Mesenchymal stem cell (in vitro differentiated cells and primary cell): Measurements from ENCODE around the gene VEGFC.

ENCODE experiments used
- DNase-seq: peaks from one replicate; pipeline ENCODE4 v3.0.0-alpha.2; 2013
- H2AFZ ChIP-seq: one replicate; pipeline ENCODE4 v1.6.1; 2013; ENCODE audit warnings: low read depth, mild to moderate bottlenecking, control low read depth, inconsistent platforms, low read length, moderate library complexity
- H2AK5ac ChIP-seq: 2 replicates; pipeline ENCODE4 v1.6.1; 2013; ENCODE audit warnings: low read length, moderate library complexity, mild to moderate bottlenecking, inconsistent platforms; ENCODE audit not compliant: severe bottlenecking
- H2BK120ac ChIP-seq: one replicate; pipeline ENCODE4 v1.6.1; 2013; ENCODE audit warnings: low read depth, mild to moderate bottlenecking, inconsistent platforms, low read length, moderate library complexity
- H2BK12ac ChIP-seq, 2 experiments: one replicate each; pipeline ENCODE4 v1.6.1; 2013; ENCODE audit warnings: inconsistent platforms in 2 of 2, low read length in 2 of 2, mild to moderate bottlenecking in 2 of 2, moderate library complexity in 2 of 2, control low read depth in 1 of 2
- H2BK15ac ChIP-seq: one replicate; pipeline ENCODE4 v1.6.1; 2013; ENCODE audit warnings: mild to moderate bottlenecking, low read depth, inconsistent platforms; ENCODE audit not compliant: poor library complexity, severe bottlenecking
- H2BK5ac ChIP-seq: 2 replicates; pipeline ENCODE4 v1.6.1; 2013; ENCODE audit warnings: low read depth, mild to moderate bottlenecking, low read length, control low read depth, inconsistent platforms; ENCODE audit not compliant: poor library complexity, severe bottlenecking
- H3K14ac ChIP-seq, 2 experiments: one replicate each; pipeline ENCODE4 v1.6.1; 2013; ENCODE audit warnings: inconsistent platforms in 2 of 2, low read length in 2 of 2, control low read depth in 1 of 2, mild to moderate bottlenecking in 1 of 2, moderate library complexity in 1 of 2
- H3K18ac ChIP-seq, 2 experiments: one replicate each; pipeline ENCODE4 v1.6.1; 2013; ENCODE audit warnings: inconsistent platforms in 2 of 2, low read length in 2 of 2, control low read depth in 1 of 2, low read depth in 1 of 2, mild to moderate bottlenecking in 1 of 2
- H3K23ac ChIP-seq, 2 experiments: one replicate each; pipeline ENCODE4 v1.6.1; 2013; ENCODE audit warnings: inconsistent platforms in 2 of 2, low read length in 2 of 2, mild to moderate bottlenecking in 2 of 2, moderate library complexity in 2 of 2, control low read depth in 1 of 2
- H3K27ac ChIP-seq: 2 replicates; pipeline ENCODE4 v1.5.1; 2013; ENCODE audit warnings: mild to moderate bottlenecking, moderate library complexity, low read length, control low read depth, inconsistent platforms; ENCODE audit not compliant: poor library complexity, severe bottlenecking
- H3K27me3 ChIP-seq, 2 experiments: 2 replicates each; pipeline versions ENCODE4 v1.6.1 to v1.7.0; 2013; ENCODE audit warnings: low read length in 2 of 2, mild to moderate bottlenecking in 2 of 2, moderate library complexity in 2 of 2, control low read depth in 1 of 2, inconsistent platforms in 1 of 2; ENCODE audit not compliant: control insufficient read depth in 1 of 2, insufficient read depth in 1 of 2
- H3K36me3 ChIP-seq, 2 experiments: 2 replicates each; pipeline versions ENCODE4 v1.6.1 to v1.7.0; 2013; ENCODE audit warnings: low read length in 2 of 2, control low read depth in 1 of 2, inconsistent platforms in 1 of 2, low read depth in 1 of 2, mild to moderate bottlenecking in 1 of 2; ENCODE audit not compliant: insufficient read depth in 2 of 2, control insufficient read depth in 1 of 2
- H3K4ac ChIP-seq, 2 experiments: one replicate each; pipeline ENCODE4 v1.6.1; 2013; ENCODE audit warnings: inconsistent platforms in 2 of 2, low read length in 2 of 2, mild to moderate bottlenecking in 2 of 2, moderate library complexity in 2 of 2, control low read depth in 1 of 2, low read depth in 1 of 2
- H3K4me1 ChIP-seq: 2 replicates; pipeline ENCODE4 v1.6.1; 2013; ENCODE audit warnings: low read depth, low read length, control low read depth; ENCODE audit not compliant: control insufficient read depth, insufficient read depth
- H3K4me2 ChIP-seq: 2 replicates; pipeline ENCODE4 v1.6.1; 2013; ENCODE audit warnings: low read length, mild to moderate bottlenecking, inconsistent platforms; ENCODE audit not compliant: poor library complexity, severe bottlenecking
- H3K4me3 ChIP-seq, 2 experiments: 2 replicates each; pipeline versions ENCODE4 v1.5.1 to v1.7.0; 2013; ENCODE audit warnings: low read length in 2 of 2, mild to moderate bottlenecking in 2 of 2, control low read depth in 1 of 2, low read depth in 1 of 2; ENCODE audit not compliant: insufficient read depth in 1 of 2
- H3K79me1 ChIP-seq: replicated peaks from 2 replicates; pipeline ENCODE4 v1.6.1; 2013; ENCODE audit warnings: mild to moderate bottlenecking, control low read depth, low read length, inconsistent platforms; ENCODE audit not compliant: poor library complexity, severe bottlenecking
- H3K9ac ChIP-seq: 2 replicates; pipeline ENCODE4 v1.7.0; 2013; ENCODE audit warnings: mild to moderate bottlenecking, low read length, moderate library complexity
- H3K9me3 ChIP-seq: 2 replicates; pipeline ENCODE4 v1.7.0; 2013; ENCODE audit warnings: mild to moderate bottlenecking, low read length; ENCODE audit not compliant: control insufficient read depth
- H4K8ac ChIP-seq: one replicate; pipeline ENCODE4 v1.6.1; 2013; ENCODE audit warnings: inconsistent platforms, mild to moderate bottlenecking, low read length, moderate library complexity
- H4K91ac ChIP-seq: one replicate; pipeline ENCODE4 v1.6.1; 2013; ENCODE audit warnings: mild to moderate bottlenecking, low read length, inconsistent platforms
- WGBS: methylation state at CpG from one replicate; pipeline ENCODE4 v1.1.7; 2013; ENCODE audit warnings: mixed read lengths; 5-methylcytosine and 5-hydroxymethylcytosine counted together

The VEGFC gene

GRCh38 chr4:176778491-176778890 is 14.2 kb downstream of the VEGFC start:
- Histone ChIP-seq H2BK5ac (no peak overlapping the region), H4K91ac (no peak overlapping the region), H3K79me1 (peaks cover 2% of the 10 kb centered on the region), H3K18ac (no peak overlapping the region), H2AFZ (no peak overlapping the region), H3K4me2 (peak overlapping the region; percentile 5), H2AK5ac (no peak overlapping the region), H3K4me1 (peaks cover 6% of the 10 kb centered on the region), H3K23ac (no peak overlapping the region), H3K4me3 (peak overlapping the region in 1 of 2 experiments; percentile 40), H4K8ac (no peak overlapping the region), H2BK120ac (no peak overlapping the region), H3K36me3 (no peaks in the 10 kb centered on the region), H3K9ac (peak overlapping the region; percentile 71), H3K27me3 (no peaks in the 10 kb centered on the region), H3K4ac (no peak overlapping the region), H3K14ac (no peak overlapping the region), H3K27ac (no peak overlapping the region), H2BK12ac (no peak overlapping the region), H3K9me3 (no peaks in the 10 kb centered on the region), H2BK15ac (no peak overlapping the region)
- DNase-seq: peak; percentile 70
- WGBS: 23% methylated on average over 3 of the region's 4 CpGs

GRCh38 chr4:176778063-176778462 is 14.7 kb downstream of the VEGFC start:
- Histone ChIP-seq H4K91ac (no peak overlapping the region), H3K4me2 (no peak overlapping the region), H3K27me3 (no peaks in the 10 kb centered on the region), H3K4me1 (peaks cover 6% of the 10 kb centered on the region), H3K9me3 (no peaks in the 10 kb centered on the region), H2BK15ac (no peak overlapping the region), H2BK12ac (no peak overlapping the region), H2AFZ (no peak overlapping the region), H3K36me3 (no peaks in the 10 kb centered on the region), H3K27ac (no peak overlapping the region), H3K79me1 (peaks cover 2% of the 10 kb centered on the region), H2BK120ac (no peak overlapping the region), H3K18ac (no peak overlapping the region), H4K8ac (no peak overlapping the region), H2BK5ac (no peak overlapping the region), H3K4ac (no peak overlapping the region), H3K23ac (no peak overlapping the region), H2AK5ac (no peak overlapping the region), H3K14ac (no peak overlapping the region), H3K9ac (peak overlapping the region; percentile 71), H3K4me3 (peak overlapping the region in 1 of 2 experiments; percentile 40)
- whole genome bisulfite sequencing: 0% methylated on average over 1 of the region's 2 CpGs
- peak; percentile 73 for DNase-seq

GRCh38 chr4:176775338-176775737 is 17.4 kb downstream of the VEGFC start:
- Histone ChIP-seq H2BK15ac (no peak overlapping the region), H4K8ac (no peak overlapping the region), H3K23ac (no peak overlapping the region), H3K27me3 (no peaks in the 10 kb centered on the region), H2BK120ac (no peak overlapping the region), H4K91ac (no peak overlapping the region), H3K79me1 (peaks cover 4% of the 10 kb centered on the region), H3K4me2 (no peak overlapping the region), H3K18ac (no peak overlapping the region), H3K4me1 (peaks cover 4% of the 10 kb centered on the region), H3K14ac (no peak overlapping the region), H3K9ac (no peak overlapping the region), H3K36me3 (peaks cover 0 to 6% of the 10 kb centered on the region in 2 experiments), H3K27ac (no peak overlapping the region), H3K9me3 (no peaks in the 10 kb centered on the region), H2AK5ac (no peak overlapping the region), H2BK12ac (no peak overlapping the region), H2AFZ (no peak overlapping the region), H3K4ac (no peak overlapping the region), H2BK5ac (no peak overlapping the region), H3K4me3 (no peak overlapping the region)
- no peak for DNase-seq
- WGBS: no CpG with 5 or more reads among the region's 1 CpG

- Histone ChIP-seq H3K14ac (no peak overlapping the region), H3K27me3 (no peaks in the 10 kb centered on the region), H3K4me3 (no peak overlapping the region), H2BK15ac (no peak overlapping the region), H2BK12ac (no peak overlapping the region), H3K27ac (no peak overlapping the region), H2BK120ac (no peak overlapping the region), H4K8ac (no peak overlapping the region), H2BK5ac (no peak overlapping the region), H3K4ac (no peak overlapping the region), H3K18ac (no peak overlapping the region), H3K4me2 (no peak overlapping the region), H3K36me3 (peaks cover 0 to 6% of the 10 kb centered on the region in 2 experiments), H3K9me3 (no peaks in the 10 kb centered on the region), H2AK5ac (no peak overlapping the region), H3K79me1 (peaks cover 4% of the 10 kb centered on the region), H3K9ac (no peak overlapping the region), H3K4me1 (peaks cover 1% of the 10 kb centered on the region), H4K91ac (no peak overlapping the region), H2AFZ (no peak overlapping the region), H3K23ac (no peak overlapping the region)
- no peak for DNase-seq
- 100% methylated on average over 1 of the region's 4 CpGs for whole genome bisulfite sequencing
Observed at GRCh38 chr4:176774852-176775251, 17.9 kb downstream of the VEGFC start.
